Neural progenitor cell (in vitro differentiated cells): Measurements from ENCODE around the gene AP2S1.

ENCODE experiments used
- EZH2 ChIP-seq: fragments of 200-600 bp; sonication (generic); IDR thresholded peaks from 2 replicates; pipeline ENCODE4 v1.6.1; 2017; ENCODE audit warnings: antibody characterized with exemption, mild to moderate bottlenecking, moderate library complexity
- EZH2phosphoT487 ChIP-seq: fragments of 200-600 bp; sonication (generic); IDR thresholded peaks from 2 replicates; pipeline ENCODE4 v1.6.1; 2017; ENCODE audit warnings: antibody characterized with exemption
- TF ChIP-seq, protein P1 (sequence below): fragments of 200-600 bp; sonication (generic); IDR thresholded peaks from 2 replicates; pipeline ENCODE4 v1.5.1; 2017; ENCODE audit warnings: antibody characterized with exemption, mild to moderate bottlenecking

DNA sequence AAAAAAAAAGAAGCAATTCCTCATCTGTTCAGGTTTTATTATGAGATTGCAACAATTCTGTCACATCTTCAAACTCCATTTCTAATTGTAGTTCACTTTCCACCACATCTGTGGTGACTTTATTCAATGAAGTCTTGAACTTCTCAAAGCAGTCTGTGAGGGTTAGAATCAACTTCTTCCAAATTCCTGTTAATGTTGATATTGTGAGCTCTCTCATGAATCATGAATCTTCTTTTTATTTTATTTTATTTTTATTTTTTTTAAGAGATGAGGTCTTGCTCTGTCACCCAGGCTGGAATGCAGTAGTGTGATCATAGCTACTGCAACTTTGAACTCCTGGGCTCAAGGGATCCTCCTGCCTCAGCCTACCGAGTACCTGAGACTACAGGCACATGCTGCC is 29.8 kb upstream of the AP2S1 start:
- TF ChIP-seq, protein P1, sequence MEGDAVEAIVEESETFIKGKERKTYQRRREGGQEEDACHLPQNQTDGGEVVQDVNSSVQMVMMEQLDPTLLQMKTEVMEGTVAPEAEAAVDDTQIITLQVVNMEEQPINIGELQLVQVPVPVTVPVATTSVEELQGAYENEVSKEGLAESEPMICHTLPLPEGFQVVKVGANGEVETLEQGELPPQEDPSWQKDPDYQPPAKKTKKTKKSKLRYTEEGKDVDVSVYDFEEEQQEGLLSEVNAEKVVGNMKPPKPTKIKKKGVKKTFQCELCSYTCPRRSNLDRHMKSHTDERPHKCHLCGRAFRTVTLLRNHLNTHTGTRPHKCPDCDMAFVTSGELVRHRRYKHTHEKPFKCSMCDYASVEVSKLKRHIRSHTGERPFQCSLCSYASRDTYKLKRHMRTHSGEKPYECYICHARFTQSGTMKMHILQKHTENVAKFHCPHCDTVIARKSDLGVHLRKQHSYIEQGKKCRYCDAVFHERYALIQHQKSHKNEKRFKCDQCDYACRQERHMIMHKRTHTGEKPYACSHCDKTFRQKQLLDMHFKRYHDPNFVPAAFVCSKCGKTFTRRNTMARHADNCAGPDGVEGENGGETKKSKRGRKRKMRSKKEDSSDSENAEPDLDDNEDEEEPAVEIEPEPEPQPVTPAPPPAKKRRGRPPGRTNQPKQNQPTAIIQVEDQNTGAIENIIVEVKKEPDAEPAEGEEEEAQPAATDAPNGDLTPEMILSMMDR = no peak
- TF ChIP-seq EZH2 = no peak
- TF ChIP-seq EZH2phosphoT487 = no peak
